ENCODE data around the gene BRD4.

The BRD4 gene

DNA sequence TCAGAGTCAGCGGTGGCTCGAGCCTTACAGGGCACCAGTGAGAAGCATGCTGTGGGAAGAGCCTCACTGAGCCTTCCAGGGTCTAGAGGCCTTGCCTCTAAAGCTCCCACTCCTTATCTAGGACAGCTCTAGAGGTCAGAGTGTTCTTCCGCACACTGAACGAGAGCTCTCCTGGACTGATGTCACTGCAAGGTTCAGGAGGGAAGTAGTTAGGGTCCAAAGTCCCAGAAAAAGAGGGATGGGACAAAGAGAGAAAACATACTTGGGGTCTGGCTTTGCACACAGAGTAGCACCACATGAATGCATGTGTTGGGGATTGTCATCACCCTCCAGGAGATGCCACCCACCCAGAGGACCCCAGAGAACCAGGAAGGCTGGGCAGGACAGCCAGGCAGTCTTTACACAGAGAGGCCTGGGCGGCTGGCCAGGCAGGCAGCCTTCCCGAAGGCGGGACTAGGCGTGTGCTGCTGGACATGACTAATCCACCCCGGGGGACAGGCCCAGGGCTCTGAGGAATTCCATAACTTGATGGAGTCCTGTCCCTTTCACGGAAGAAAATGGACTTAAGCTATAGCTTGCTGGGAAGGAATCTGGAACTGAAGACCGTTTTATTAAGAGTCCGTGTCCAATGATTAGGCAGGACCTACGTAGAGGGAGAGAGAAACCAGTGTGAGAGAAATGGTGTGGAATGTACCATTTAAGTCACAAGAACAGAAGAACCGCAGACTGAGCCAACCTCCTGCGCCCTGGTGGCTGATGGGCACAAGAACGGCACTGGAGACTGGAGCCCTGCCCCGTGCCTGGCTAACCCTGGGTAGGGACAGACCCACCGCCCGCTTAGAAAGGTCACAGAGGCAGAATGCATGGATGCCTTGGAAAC is 83.5 kb downstream of the BRD4 start:
- TF ChIP-seq POLR2AphosphoS5 (IDR thresholded peaks at IDR 0.05; ENCODE audit: low read depth, low read length), result no peak
- no peak for TF ChIP-seq TAF1 (IDR thresholded peaks at IDR 0.05; ENCODE audit: borderline replicate concordance, low read depth, low read length)
- TF ChIP-seq POLR2A (IDR thresholded peaks at IDR 0.05; ENCODE audit: low read depth, low read length), result no peak
- DNase-seq (ENCODE audit: insufficient read length) (no peak), FAIRE-seq (no peak)

DNA sequence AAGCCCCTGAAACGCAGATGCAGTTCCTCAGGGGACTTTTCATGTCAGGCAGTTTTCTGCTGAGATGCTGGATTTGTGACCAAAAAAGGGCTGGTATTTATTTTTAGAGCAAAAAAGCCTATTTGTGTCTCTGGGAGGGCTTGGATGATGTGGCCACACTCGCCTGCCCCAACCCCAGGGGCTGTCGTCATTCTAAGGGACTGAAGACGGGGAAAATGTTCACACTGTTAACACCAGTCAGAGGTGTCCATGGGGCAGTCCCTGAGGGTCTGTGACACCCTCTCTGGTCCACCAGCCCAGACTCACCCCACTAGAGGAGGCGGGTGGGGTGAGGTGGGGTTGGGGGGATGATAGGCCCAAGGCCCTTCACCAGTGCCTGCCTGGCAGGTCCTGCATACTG is 84.2 kb downstream of the BRD4 start:
- FAIRE-seq, result no peak
- TF ChIP-seq TAF1 (IDR thresholded peaks at IDR 0.05; ENCODE audit: borderline replicate concordance, low read depth, low read length), result no peak
- no peak for TF ChIP-seq POLR2AphosphoS5 (IDR thresholded peaks at IDR 0.05; ENCODE audit: low read depth, low read length)
- no peak for TF ChIP-seq POLR2A (IDR thresholded peaks at IDR 0.05; ENCODE audit: low read depth, low read length)
- no peak for DNase-seq (ENCODE audit: insufficient read length)

DNA sequence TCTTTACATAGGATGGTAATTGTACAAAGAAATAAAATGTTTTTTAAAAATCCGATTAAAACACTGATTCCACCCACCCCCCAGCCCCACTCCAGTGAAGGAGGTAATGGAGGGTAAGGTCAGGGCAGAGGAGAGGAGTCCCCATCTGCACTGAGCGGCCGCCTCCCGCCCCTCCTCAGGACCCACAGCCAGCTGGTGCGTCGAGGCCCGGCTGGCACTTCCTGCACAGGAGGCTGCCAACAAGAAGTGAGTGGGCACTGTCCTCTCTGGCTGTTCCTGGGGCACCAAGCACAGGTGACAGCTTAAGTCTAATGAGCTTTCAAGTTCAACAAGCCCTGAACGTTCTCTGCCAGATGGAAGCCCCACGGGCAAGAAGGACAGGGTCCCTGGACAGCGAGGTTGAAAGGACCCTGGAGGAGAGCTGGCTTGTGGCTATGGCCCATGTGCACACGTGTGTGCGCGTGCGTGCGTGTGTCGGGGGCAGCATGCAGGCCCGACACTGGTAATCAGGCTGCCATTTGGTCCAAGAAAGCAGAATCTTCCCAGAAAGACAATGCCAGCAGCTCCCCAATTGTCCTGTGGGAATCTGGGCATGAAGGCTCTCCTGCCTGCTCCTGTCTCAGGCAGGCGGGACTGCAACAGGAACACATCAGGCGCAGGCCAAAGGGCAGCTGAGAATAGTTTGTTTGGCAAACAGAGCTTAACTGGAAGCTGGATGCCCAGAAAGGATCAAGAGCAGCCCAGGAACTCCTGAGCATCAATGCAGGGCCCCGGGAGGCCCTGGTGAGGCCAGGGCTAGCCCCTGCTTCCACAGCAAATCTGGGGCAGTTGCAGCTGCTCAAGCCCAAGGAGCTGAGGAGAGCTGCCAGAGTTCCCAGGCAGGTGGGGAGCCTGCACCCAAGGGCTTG is 85.0 kb downstream of the BRD4 start:
- no peak for FAIRE-seq
- no peak for DNase-seq (ENCODE audit: insufficient read length)
- no peak for TF ChIP-seq POLR2A (IDR thresholded peaks at IDR 0.05; ENCODE audit: low read depth, low read length)
- TF ChIP-seq POLR2AphosphoS5 (IDR thresholded peaks at IDR 0.05; ENCODE audit: low read depth, low read length), result no peak
- no peak for TF ChIP-seq TAF1 (IDR thresholded peaks at IDR 0.05; ENCODE audit: borderline replicate concordance, low read depth, low read length)

DNA sequence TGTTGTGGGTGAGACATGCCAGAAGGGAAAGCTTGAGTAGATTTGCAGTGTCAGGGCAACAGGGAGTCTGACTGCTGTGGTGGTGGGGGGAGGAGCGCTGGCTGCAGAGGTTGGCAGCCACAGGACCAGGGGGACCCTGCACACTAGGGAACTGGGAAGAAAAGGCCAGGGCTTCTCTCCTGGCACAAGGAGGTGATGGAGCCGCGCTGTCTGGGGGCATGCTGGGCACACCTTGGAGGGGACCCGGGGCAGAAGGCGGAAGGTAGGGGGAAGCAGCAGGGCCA is 86.2 kb downstream of the BRD4 start:
- DNase-seq (ENCODE audit: insufficient read length) (no peak), FAIRE-seq (no peak)
- TF ChIP-seq POLR2AphosphoS5 (IDR thresholded peaks at IDR 0.05; ENCODE audit: low read depth, low read length), result no peak
- no peak for TF ChIP-seq POLR2A (IDR thresholded peaks at IDR 0.05; ENCODE audit: low read depth, low read length)
- TF ChIP-seq TAF1 (IDR thresholded peaks at IDR 0.05; ENCODE audit: borderline replicate concordance, low read depth, low read length), result no peak

DNA sequence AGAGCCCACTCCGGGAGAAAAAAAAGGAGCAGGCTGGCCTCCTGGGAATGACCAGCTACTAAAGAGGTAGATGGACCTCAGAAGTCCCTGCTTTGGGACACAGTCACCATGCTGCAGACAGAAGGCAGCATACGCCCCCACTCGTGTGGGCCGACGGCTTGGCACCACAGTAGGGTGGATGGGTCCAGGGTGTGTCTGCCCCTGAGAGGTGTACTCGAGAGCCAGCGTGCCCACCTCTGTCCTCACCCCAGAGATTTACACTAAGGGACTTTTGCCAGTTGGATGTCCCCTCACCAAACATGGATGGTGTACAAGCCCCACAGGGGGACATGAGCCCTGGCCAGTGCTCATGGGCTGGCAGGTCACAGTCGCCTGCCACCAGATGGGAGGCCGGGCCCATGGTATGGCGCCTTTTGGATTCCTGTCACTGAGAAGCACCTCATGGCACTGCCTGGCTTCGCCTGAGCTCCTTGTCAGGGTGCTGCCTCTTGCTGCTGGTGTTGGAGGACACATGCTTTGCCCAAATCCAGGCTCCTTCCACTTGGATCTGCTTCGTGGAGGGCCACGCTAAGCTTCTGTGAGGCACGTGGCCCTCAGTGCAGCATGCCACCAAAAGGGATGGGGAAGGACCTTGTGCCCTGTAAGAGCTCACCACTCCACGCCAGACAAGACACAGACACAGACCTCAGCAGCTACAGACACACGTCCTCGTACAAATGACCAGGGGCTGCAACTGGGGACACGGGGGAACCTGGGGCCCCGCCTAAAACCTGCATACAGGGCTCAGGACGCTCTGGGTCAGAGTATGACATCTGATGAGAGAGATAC is 86.8 kb downstream of the BRD4 start:
- no peak for TF ChIP-seq POLR2AphosphoS5 (IDR thresholded peaks at IDR 0.05; ENCODE audit: low read depth, low read length)
- no peak for TF ChIP-seq TAF1 (IDR thresholded peaks at IDR 0.05; ENCODE audit: borderline replicate concordance, low read depth, low read length)
- TF ChIP-seq POLR2A (IDR thresholded peaks at IDR 0.05; ENCODE audit: low read depth, low read length), result no peak
- FAIRE-seq, result no peak

DNA sequence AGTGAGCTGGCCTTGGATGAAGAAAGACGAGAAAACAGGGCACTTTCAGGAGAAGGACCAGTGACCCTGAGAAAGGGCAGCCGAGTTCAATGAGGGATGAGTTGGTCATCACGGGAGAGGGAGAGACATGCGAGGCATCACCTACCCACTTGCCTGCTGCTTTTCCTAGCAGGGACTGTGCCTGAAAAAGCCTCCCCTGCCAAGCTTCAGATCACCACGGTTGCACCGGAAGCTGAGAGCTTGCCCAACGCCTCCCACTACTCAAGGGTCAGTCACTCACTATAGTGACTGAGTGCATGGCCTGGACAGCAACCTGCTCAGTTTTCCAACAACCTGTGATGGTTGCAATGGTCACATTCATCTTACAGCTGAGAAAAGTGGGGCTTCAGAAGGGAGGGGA is 87.5 kb downstream of the BRD4 start:
- DNase-seq (ENCODE audit: insufficient read length) (no peak), FAIRE-seq (no peak)
- no peak for TF ChIP-seq TAF1 (IDR thresholded peaks at IDR 0.05; ENCODE audit: borderline replicate concordance, low read depth, low read length)
- no peak for TF ChIP-seq POLR2A (IDR thresholded peaks at IDR 0.05; ENCODE audit: low read depth, low read length)
- TF ChIP-seq POLR2AphosphoS5 (IDR thresholded peaks at IDR 0.05; ENCODE audit: low read depth, low read length), result no peak

More for the DNA sequence above, 86.8 kb downstream of the BRD4 start:
- no peak for DNase-seq (ENCODE audit: insufficient read length)

DNA sequence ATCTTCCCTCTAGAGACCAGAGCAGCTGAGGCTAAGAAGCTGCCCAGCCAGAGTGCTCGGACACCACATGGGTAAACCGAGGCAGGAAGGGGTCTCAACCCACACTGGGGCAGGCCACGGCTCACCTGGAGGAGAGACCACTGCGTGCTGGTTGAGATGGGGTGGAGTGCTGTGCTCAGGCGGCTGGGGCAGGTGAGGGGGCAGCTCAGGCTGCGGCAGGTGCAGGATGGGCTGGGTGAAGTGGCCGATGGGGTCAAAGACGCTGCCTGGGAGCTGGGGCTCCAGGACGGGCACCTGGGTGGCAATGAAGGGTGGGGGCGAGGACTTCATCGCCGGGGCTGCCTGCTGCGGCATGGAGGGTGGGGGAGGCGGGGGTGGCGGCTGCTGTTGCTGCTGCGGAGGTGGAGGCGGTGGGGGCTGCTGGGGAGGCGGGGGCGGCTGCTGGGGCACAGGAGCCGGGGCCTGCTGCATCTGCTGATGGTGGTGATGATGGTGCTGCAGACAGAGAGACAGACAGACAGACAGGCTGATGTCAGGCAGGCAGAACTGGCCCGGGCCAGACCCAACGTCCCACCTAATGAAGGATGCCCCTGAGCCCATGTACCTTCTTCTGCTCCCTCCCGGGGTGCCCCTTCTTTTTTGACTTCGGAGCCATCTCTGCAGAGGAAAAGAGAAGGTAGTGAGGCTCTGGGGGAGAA is 88.1 kb downstream of the BRD4 start:
- no peak for FAIRE-seq
- TF ChIP-seq TAF1 (IDR thresholded peaks at IDR 0.05; ENCODE audit: borderline replicate concordance, low read depth, low read length) (no peak), POLR2A (IDR thresholded peaks at IDR 0.05; ENCODE audit: low read depth, low read length) (no peak), POLR2AphosphoS5 (IDR thresholded peaks at IDR 0.05; ENCODE audit: low read depth, low read length) (no peak)
- DNase-seq (ENCODE audit: insufficient read length), result no peak

DNA sequence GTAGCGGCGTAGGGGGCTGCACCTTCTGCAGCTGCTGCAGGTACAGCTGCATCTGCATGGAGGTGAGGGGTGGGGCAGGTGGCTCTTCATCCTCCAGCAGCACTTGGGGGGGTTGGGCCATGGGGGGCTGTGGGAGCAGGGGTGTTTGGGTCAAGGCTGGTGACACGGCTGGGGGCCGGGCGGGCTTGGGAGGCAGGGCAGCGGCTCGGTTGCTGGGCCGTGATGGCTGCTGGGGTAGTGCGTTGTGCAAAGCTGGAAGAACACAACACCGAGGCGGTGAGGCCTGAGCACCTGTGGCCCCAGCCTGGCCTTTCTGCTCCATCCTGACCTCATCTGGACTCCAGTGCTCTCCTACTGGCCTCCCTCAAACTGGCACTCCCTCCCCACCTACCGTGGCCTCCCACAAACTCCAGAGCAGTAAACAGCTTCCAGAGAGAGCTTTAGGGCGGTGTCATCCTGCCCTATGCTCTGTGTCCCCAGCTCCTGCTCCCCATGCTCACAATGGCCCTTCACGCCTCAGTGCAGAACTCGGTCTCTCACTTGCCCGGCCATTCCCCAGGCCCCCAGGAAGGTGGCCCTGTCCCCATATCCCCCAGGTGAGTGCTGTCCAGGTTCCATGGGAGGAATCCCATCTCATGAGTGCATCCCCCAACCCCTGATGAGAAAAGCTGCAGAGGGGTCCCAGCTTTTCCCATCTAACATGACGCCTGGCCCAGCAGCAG is 88.9 kb downstream of the BRD4 start:
- FAIRE-seq (no peak), DNase-seq (ENCODE audit: insufficient read length) (no peak)
- TF ChIP-seq POLR2A (IDR thresholded peaks at IDR 0.05; ENCODE audit: low read depth, low read length), result no peak

DNA sequence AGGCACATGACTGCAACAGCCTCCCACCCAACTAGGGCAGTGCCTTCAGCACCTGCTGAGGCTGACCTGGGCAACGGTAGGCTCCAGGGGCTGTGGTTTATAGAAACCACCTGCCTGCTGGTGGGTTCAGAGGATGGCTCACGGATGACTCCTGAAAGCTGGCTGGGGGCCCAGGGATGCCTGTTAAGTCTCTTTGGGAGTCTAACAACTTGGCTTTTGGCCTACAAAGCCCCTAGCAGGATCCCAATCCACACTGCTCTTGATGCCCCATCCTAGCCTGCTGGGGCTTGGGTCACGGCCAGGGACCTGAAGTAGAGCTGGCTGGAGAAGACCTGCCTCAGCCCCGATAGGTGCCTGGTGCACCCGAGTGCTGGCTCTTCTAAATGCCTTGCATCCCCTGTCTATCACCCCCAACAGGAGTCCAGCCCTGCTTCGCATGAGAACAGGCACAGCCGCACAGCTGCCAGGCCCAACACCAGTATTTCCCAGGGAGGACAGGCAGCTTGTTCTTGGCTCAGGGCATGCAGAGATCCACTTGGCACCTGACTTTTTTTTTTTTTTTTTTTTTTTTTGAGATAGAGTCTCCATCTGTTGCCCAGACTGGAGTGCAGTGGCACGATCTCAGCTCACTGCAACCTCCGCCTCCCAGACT is 91.0 kb downstream of the BRD4 start:
- TF ChIP-seq POLR2A (IDR thresholded peaks at IDR 0.05; ENCODE audit: low read depth, low read length), result no peak
- no peak for TF ChIP-seq POLR2AphosphoS5 (IDR thresholded peaks at IDR 0.05; ENCODE audit: low read depth, low read length)
- TF ChIP-seq TAF1 (IDR thresholded peaks at IDR 0.05; ENCODE audit: borderline replicate concordance, low read depth, low read length), result no peak
- FAIRE-seq (no peak), DNase-seq (ENCODE audit: insufficient read length) (no peak)

DNA sequence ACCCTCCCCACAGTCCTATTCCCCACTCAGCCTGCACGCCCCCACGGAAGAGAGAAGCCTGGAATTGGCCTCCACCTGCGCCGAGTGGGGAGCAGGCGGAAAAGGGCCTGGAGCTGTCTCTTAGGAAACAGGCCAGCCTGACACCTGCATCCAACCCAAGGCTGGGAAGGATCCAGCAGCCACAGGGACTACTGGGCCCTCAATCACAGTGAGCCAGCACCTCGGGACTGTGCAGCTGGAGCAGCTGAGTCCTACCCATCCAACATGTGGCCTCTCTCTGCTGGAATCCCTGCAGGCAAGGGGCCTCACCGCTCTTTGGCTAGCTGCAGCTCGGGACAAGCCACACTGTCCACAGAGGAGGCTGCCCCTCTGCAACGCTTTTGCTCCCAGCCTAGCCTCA is 91.8 kb downstream of the BRD4 start:
- TF ChIP-seq POLR2AphosphoS5 (IDR thresholded peaks at IDR 0.05; ENCODE audit: low read depth, low read length), result no peak
- TF ChIP-seq POLR2A (IDR thresholded peaks at IDR 0.05; ENCODE audit: low read depth, low read length), result no peak
- TF ChIP-seq TAF1 (IDR thresholded peaks at IDR 0.05; ENCODE audit: borderline replicate concordance, low read depth, low read length), result no peak
- no peak for DNase-seq (ENCODE audit: insufficient read length)

More for the DNA sequence above, 91.8 kb downstream of the BRD4 start:
- no peak for FAIRE-seq
